ENCODE measurements around the gene PRKCE.

- no peak for TF ChIP-seq CTCF (conservative IDR thresholded peaks at IDR 0.05 in 1 of 2, IDR thresholded peaks at IDR 0.05 in 1 of 2; ENCODE audit: extremely low read depth in 1 of 2, insufficient read depth in 1 of 2, low read depth in 1 of 2, low read length in 2 of 2)
- no peak for TF ChIP-seq EZH2 (IDR thresholded peaks at IDR 0.05; ENCODE audit: borderline replicate concordance, low read length)
Measured at GRCh38 chr2:46050489-46050888, 399.0 kb downstream of the PRKCE start.

All from mammary epithelial cell (primary cell).